ENCODE data around the gene CRTAP. TPM values are rescaled to one million over a fixed set of nuclear protein-coding genes. Genes with fewer than 3 reads are reported as not detected.
"Not testable (repeated sequence)": the region's sequence is repeated elsewhere in the genome, so short reads cannot be mapped to it uniquely, and the experiment has no call there.

Gene CRTAP
- total and polyA plus RNA-seq, 7 donors, result 25.7 to 509 (median 245) TPM

DNA sequence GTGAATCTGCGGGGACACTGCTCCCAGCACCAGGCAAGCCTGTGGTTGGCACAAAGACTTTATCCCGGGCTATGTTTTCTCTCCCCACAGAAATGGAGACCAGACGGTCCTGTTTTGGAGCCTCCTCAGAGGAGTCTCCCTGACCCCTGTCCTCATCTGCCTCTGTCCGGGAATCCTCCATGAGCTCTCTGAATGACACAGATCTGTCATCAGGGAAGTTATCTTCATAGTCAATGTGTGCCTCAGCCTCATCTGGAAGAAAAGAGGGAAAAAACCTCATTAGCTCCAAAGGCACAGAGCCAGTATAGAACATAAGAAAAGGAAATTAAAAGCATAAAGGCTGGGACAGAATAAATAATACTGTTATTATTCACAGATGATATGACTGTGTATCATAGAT, 40.0 kb downstream of the CRTAP start:
- TF ChIP-seq EP300 (IDR thresholded peaks at IDR 0.05) (no peak), POLR2A (IDR thresholded peaks at IDR 0.05) (no peak)
- TF ChIP-seq, protein P1, sequence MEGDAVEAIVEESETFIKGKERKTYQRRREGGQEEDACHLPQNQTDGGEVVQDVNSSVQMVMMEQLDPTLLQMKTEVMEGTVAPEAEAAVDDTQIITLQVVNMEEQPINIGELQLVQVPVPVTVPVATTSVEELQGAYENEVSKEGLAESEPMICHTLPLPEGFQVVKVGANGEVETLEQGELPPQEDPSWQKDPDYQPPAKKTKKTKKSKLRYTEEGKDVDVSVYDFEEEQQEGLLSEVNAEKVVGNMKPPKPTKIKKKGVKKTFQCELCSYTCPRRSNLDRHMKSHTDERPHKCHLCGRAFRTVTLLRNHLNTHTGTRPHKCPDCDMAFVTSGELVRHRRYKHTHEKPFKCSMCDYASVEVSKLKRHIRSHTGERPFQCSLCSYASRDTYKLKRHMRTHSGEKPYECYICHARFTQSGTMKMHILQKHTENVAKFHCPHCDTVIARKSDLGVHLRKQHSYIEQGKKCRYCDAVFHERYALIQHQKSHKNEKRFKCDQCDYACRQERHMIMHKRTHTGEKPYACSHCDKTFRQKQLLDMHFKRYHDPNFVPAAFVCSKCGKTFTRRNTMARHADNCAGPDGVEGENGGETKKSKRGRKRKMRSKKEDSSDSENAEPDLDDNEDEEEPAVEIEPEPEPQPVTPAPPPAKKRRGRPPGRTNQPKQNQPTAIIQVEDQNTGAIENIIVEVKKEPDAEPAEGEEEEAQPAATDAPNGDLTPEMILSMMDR (IDR thresholded peaks at IDR 0.05), result no peak
- Histone ChIP-seq H3K27me3 (no peaks in the 10 kb centered on the region), H3K27ac (no peak overlapping the region), H3K4me3 (no peak overlapping the region), H3K9me3 (no peaks in the 10 kb centered on the region), H3K4me1 (peaks cover 0 to 28% (median 23%) of the 10 kb centered on the region in 4 donors), H3K36me3 (no peaks in the 10 kb centered on the region)
- 92 to 94% methylated on average over 4 of the region's 4 CpGs for WGBS, 2 donors
- DNase-seq, result no peak
- intact Hi-C loops (cut with DNase I), result no loop called here

DNA sequence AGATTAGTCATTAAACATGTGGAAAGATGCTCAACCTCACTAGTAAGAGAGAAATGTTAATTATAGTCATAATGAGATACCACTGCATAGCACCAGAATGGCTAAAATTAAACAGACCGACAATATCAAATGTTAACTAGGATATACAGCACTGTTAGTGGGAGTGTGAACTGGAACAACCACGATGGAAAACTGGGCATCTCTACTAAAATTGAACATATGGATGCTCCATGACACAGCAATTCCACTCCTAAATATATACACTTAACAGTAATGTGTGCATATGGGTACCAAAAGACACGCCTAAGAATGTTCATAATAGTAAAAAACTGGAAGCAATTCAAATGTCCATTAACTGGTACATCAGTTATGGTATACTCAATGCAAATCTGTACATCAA, 41.5 kb downstream of the CRTAP start:
- H3K4me1 ChIP-seq, result peaks cover 0 to 28% (median 23%) of the 10 kb centered on the region in 4 donors
- intact Hi-C loops (cut with DNase I), result no loop called here
- no peaks in the 10 kb centered on the region for H3K27me3 ChIP-seq
- TF ChIP-seq POLR2AphosphoS5 (IDR thresholded peaks at IDR 0.05) (no peak), POLR2A (IDR thresholded peaks at IDR 0.05) (no peak), EP300 (IDR thresholded peaks at IDR 0.05) (no peak)
- TF ChIP-seq, protein P1 (IDR thresholded peaks at IDR 0.05), result no peak
- 74 to 84% methylated on average over 3 of the region's 3 CpGs for WGBS, 2 donors
- H3K4me3 ChIP-seq, result no peak overlapping the region
- no peaks in the 10 kb centered on the region for H3K9me3 ChIP-seq
- H3K36me3 ChIP-seq, result no peaks in the 10 kb centered on the region
- H3K27ac ChIP-seq, result no peak overlapping the region
- no peak for DNase-seq

DNA sequence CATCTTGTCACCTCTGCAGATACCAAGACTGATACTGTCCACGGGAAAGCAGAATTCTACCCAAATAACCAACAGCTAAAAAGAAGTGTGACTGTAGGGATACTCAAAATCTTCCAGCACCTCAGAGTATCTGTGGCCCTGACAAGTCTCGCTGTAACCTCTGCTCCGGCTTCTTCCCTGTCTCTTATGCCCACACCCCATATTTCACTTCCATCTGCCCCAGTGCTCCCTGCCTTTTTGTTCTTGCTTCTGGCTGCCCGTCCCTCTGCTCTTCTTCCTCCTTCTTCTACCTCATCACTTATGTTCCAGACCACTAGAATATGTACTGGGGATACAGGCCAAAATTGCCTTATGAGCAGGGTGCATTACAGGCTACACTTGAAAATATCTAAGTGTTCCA, 45.4 kb downstream of the CRTAP start:
- no peak overlapping the region for H3K27ac ChIP-seq
- 92% methylated on average over 4 of the region's 4 CpGs for WGBS, 2 donors
- TF ChIP-seq EP300 (IDR thresholded peaks at IDR 0.05) (no peak), POLR2AphosphoS5 (IDR thresholded peaks at IDR 0.05) (no peak), POLR2A (IDR thresholded peaks at IDR 0.05) (no peak)
- TF ChIP-seq, protein P1 (IDR thresholded peaks at IDR 0.05), result no peak
- DNase-seq, result no peak
- no peaks in the 10 kb centered on the region for H3K27me3 ChIP-seq
- peaks cover 0 to 28% (median 23%) of the 10 kb centered on the region in 4 donors for H3K4me1 ChIP-seq
- no peaks in the 10 kb centered on the region for H3K36me3 ChIP-seq
- no peaks in the 10 kb centered on the region for H3K9me3 ChIP-seq
- intact Hi-C loops (cut with DNase I), result no loop called here
- no peak overlapping the region for H3K4me3 ChIP-seq

DNA sequence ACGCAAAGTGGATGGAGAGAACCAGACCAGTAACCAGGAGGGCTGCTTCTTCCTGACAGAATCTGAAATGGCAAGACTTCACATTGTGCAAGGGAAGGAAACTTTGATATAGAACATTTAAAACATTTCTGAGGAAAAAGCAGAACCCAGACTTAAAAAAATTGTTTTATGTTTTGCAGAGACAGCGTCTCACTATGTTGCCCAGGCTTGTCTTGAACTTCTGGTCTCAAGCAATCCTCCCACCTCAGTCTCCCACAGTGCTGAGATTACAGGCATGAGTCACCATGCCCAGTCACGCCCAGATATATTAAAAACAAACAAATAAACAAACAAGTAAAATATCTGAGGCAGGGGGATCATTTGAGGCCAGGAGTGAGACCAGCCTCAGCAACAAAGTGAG, 46.2 kb downstream of the CRTAP start:
- H3K36me3 ChIP-seq, result no peaks in the 10 kb centered on the region
- no peak for DNase-seq
- H3K27me3 ChIP-seq, result no peaks in the 10 kb centered on the region
- no peak overlapping the region for H3K27ac ChIP-seq
- no peak overlapping the region for H3K4me3 ChIP-seq
- TF ChIP-seq, protein P1 (IDR thresholded peaks at IDR 0.05), result no peak
- no peak for TF ChIP-seq EP300 (IDR thresholded peaks at IDR 0.05)
- TF ChIP-seq POLR2A (IDR thresholded peaks at IDR 0.05), result no peak
- TF ChIP-seq POLR2AphosphoS5 (IDR thresholded peaks at IDR 0.05), result no peak
- no peaks in the 10 kb centered on the region for H3K9me3 ChIP-seq
- intact Hi-C loops (cut with DNase I), result no loop called here
- 67 to 85% methylated on average over 3 of the region's 3 CpGs for WGBS, 2 donors
- H3K4me1 ChIP-seq, result peaks cover 0 to 26% (median 21%) of the 10 kb centered on the region in 4 donors

DNA sequence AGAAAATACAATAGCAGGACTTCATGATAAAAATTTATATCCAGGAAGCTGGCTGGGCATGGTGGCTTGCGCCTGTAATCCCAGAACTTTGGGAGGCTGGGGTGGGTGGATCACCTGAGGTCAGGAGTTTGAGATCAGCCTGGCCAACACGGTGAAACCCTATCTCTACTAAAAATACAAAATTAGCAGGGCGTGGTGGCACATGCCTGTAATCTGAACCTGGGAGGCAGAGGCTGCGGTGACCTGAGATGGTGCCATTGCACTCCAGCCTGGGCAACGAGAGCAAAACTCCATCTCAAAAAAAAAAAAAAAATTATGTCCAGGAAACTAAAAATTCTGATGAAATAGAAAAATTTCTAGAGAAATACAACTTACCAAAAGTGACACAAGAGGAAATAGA, 48.8 kb downstream of the CRTAP start:
- 63 to 83% methylated on average over 5 of the region's 5 CpGs for WGBS, 2 donors
- H3K9me3 ChIP-seq; intact Hi-C loops (cut with DNase I); H3K27ac ChIP-seq; H3K36me3 ChIP-seq; DNase-seq; H3K27me3 ChIP-seq; H3K4me3 ChIP-seq: not testable (repeated sequence)
- peaks cover 0 to 11% (median under 1%) of the 10 kb centered on the region in 4 donors for H3K4me1 ChIP-seq

All from sigmoid colon (tissue), 7 donors.